ENCODE measurements around the gene RAP2B.

DNA sequence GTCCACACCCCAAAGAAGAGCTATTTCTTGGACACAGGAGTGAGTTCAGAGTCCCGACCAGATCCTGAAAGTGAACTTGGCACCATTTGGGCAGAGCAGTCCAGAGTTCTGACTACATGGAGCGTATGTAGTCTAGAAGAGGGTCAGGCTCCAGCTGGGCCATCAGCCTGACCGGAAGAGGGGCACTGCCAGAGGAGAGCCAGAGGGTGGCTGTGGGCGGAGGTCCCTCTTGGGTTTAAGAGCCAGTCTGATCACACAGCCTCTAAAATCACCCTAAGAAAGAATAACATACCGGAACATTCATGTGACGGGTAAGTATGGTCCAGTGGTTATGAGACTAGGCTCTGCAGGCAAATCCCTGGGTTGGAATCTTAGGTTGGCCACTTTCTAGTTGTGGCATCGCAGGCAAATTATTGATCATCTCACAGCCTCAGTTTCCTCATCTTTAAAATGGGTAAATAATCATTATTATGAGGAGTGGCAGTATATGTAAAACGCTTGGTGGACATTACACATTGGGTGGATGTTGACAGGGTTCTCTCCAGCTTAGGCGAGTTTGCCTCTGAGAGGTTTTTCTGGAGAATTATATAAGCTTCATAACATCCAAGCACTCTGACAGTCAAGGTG, 2.1 kb upstream of the RAP2B start:
- TF ChIP-seq CTCF (IDR thresholded peaks at IDR 0.05; ENCODE audit: insufficient read depth, low read length) (no peak), GABPA (IDR thresholded peaks at IDR 0.05; ENCODE audit: low read depth) (no peak), POLR2AphosphoS5 (IDR thresholded peaks at IDR 0.05; ENCODE audit: low read depth) (no peak)
- TF ChIP-seq, protein P1, sequence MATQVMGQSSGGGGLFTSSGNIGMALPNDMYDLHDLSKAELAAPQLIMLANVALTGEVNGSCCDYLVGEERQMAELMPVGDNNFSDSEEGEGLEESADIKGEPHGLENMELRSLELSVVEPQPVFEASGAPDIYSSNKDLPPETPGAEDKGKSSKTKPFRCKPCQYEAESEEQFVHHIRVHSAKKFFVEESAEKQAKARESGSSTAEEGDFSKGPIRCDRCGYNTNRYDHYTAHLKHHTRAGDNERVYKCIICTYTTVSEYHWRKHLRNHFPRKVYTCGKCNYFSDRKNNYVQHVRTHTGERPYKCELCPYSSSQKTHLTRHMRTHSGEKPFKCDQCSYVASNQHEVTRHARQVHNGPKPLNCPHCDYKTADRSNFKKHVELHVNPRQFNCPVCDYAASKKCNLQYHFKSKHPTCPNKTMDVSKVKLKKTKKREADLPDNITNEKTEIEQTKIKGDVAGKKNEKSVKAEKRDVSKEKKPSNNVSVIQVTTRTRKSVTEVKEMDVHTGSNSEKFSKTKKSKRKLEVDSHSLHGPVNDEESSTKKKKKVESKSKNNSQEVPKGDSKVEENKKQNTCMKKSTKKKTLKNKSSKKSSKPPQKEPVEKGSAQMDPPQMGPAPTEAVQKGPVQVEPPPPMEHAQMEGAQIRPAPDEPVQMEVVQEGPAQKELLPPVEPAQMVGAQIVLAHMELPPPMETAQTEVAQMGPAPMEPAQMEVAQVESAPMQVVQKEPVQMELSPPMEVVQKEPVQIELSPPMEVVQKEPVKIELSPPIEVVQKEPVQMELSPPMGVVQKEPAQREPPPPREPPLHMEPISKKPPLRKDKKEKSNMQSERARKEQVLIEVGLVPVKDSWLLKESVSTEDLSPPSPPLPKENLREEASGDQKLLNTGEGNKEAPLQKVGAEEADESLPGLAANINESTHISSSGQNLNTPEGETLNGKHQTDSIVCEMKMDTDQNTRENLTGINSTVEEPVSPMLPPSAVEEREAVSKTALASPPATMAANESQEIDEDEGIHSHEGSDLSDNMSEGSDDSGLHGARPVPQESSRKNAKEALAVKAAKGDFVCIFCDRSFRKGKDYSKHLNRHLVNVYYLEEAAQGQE (IDR thresholded peaks at IDR 0.05; ENCODE audit: insufficient replicate concordance, low read depth): no peak

Measured in HL-60 (cell line).